ENCODE measurements around the gene GRIN1.

Gene GRIN1

GRCh38 chr9:137180491-137180890 lies 41.5 kb downstream of the GRIN1 start:
- DNase-seq = no peak

DNA sequence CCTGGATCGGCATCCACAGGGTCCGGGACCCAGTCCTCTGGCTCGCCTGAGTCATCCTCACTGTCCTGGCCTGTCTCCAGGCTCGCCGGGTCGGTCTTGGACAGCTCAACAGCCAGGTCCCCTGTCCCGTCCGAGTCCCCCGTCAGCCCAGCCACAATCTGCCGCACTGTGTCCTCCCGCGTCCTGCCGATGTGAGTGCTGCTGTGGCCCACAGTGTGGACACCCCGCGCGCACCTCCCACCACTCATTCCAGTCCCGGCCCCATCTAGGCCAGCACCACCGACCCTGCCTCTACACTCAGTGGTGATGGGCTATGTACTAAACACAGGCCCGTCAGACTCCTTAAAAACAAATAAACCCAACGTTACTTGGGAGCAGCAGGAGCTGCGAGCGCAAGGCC lies 42.7 kb downstream of the GRIN1 start:
- no peak for DNase-seq

- no peak for DNase-seq
Observed at GRCh38 chr9:137182836-137183235, 43.9 kb downstream of the GRIN1 start.

DNA sequence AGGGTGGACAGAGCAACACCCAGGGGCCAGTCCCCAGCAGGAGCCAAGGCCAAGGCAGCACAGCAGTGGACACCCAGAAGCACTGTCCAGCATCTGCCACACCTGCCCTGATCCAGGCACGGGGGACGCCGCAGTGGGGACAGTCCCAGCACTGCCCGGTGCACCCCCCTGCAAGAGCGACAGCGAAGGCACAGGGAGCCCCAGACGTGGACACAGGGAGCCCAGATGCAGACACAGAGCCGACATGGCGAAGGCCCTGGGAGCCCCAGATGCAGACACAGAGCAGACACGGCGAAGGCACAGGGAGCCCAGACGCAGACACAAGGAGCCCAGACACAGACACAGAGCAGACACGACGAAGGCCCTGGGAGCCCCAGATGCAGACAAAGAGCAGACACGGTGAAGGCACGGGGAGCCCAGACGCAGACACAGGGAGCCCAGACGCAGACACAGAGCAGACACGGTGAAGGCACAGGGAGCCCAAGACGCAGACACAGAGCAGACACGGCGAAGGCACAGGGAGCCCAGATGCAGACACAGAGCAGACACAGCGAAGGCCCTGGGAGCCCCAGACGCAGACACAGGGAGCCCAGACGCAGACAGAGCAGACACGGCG lies 45.1 kb downstream of the GRIN1 start:
- no peak for DNase-seq

DNA sequence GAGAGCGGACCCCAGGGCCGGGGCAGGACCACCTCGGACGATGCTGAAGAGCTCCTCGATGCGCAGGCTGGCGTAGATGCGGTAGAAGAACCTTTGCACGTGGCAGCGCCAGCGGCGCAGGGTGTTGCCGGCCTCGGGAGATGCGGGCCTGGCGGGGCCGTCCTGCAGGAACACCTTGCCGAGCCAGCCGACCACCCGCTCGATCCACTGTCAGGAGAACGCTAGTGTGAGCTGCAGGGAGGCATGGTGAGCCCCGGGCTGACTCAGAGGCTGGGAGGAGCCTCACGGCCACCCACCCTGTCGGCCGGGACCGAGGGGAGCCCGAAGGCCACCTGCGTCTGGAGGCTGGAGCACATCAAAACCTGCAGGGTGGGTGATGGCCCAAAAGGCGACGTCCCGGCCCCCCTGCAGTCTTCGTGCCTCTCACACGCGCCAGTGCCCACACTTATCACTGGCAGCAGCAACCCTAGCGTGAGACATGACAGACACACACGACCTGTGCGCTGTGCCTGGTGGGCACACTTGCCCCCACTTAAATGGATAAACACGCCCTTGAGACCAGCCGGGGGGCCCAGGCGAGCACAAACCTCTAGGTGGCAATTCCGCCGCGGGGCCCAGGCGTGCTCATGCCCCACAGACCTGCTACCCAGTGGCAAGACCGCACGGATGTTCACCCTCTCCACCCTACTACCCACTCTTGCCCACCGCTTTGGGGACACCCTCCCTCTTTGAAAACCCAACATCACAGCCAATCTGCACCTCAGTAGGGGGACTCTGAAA lies 46.1 kb downstream of the GRIN1 start:
- DNase-seq = no peak

DNA sequence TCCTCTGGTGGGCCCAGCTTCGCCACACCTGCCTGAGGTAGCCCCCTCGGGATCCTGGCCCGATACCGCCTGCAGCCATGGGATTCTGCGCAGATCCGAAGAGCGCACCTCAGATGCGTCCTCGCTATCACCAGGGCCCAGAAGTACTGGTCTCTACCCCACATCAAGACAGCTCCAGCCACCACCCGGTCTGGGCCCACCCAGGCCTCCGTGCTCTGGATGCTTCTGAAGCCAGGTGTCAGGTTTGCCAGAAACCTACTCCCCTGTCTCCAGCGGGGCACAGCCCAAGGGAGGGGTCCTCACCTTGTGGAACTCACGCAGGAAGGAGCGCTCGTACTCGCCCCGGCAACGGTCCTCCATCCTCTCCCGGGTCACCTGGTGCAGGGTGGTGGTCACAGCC lies 47.0 kb downstream of the GRIN1 start:
- DNase-seq = no peak

- DNase-seq = no peak
Observed at GRCh38 chr9:137186385-137186784, 47.4 kb downstream of the GRIN1 start.

DNA sequence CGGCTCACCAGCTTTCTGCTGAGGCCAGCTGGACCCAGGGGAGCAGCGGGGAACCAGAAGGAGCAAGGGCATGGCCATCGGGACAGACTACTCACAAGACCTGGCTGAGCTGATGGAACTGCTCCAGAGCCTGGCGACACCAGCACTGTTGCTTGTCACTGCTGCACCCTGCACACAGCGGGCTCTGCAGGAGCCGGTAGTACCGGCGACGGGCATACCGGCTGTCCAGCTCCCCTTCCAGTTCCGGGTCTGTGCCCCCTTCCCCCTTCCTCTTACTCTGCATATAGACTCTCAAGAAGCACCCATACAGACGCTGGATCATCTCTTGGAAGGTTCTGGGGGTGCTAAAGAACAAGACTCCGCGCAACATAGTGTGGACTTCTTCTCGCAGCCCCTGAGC lies 48.4 kb downstream of the GRIN1 start:
- DNase-seq = no peak

GRCh38 chr9:137188086-137188489 lies 49.1 kb downstream of the GRIN1 start:
- no peak for DNase-seq

GRCh38 chr9:137188490-137189296 lies 49.7 kb downstream of the GRIN1 start, which contains the start of the genes ANAPC2 and SSNA1:
Gene ANAPC2 (minus strand): TSS chr9:137188560. CDS start chr9:137188532, 28 bp downstream.
Gene SSNA1 (plus strand): TSS chr9:137188676. CDS start chr9:137188727, 51 bp downstream.
- no peak for DNase-seq

DNA sequence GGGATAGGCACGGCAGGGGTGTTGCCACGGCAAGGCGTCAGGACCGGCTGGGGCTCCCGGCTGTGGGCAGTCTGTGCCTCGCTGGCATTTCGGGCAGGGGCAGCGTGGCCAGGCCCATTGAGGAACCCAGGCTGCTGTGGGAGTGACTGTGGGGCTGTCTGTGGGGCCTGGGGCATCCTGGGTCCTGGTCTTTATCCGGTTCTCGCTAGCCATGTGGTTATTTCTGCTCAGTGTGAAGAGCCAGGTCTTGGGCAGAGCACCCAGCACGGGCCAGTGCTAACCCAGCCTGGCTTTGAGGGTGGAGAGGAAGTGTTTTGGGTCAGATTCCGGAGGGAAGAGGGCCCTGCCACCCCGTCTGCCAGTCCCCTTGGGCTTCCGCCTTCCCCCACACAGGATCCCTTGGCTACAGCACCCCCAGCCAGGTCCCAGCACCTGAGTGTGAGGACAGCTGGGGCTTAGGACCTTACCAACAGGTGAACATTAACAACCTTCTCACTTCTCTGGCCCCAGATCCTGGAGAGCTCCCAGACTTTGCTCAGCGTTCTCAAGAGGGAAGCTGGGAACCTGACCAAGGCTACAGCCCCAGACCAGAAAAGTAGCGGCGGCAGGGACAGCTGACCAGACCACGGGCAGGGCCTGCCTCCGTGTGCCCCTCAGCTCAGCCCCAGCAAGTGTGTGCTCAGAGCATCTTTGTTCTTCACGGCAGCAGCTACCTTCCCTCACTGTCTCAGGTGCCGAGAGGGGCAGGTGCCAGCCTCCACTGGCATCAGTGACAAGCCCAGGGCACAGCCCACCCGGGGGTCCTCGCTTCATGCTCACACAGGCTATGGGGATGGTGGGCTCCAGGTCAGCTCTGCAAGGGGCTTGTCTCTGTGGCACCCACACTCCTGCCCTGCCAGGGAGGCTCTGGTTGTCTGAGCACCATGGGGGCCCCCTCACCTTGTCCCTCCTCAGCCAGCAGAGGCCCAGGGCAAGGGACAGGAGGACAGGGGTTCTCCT lies 50.6 kb downstream of the GRIN1 start:
- no peak for DNase-seq

GRCh38 chr9:137190315-137190856 lies 51.4 kb downstream of the GRIN1 start:
- no peak for DNase-seq

DNA sequence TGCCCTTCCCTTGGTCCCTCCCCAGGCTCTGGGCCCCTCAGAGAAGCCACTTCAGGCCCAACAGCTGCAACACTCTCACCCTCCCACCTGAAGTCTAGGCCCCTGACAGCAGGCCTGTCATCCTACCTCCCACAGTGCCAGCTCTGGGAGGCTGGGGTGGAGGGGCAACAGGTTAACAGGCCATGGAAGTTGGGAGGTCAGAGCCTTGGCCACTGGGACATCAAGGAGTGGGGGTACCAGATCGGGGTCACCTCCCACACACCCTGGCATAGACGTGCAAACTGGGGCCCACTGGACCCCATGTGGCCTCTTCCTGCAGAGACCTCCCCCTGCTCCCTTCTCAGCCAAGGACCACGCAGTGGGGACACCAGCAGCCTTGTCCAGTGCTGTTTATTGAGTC lies 52.3 kb downstream of the GRIN1 start:
- DNase-seq = no peak

GRCh38 chr9:137191691-137192447 lies 52.9 kb downstream of the GRIN1 start:
- DNase-seq = no peak

- DNase-seq = no peak
Observed at GRCh38 chr9:137192448-137192780, 53.5 kb downstream of the GRIN1 start.

- no peak for DNase-seq
Observed at GRCh38 chr9:137192859-137193258, 53.9 kb downstream of the GRIN1 start.

GRCh38 chr9:137193771-137194170 lies 54.8 kb downstream of the GRIN1 start:
- DNase-seq = no peak

DNA sequence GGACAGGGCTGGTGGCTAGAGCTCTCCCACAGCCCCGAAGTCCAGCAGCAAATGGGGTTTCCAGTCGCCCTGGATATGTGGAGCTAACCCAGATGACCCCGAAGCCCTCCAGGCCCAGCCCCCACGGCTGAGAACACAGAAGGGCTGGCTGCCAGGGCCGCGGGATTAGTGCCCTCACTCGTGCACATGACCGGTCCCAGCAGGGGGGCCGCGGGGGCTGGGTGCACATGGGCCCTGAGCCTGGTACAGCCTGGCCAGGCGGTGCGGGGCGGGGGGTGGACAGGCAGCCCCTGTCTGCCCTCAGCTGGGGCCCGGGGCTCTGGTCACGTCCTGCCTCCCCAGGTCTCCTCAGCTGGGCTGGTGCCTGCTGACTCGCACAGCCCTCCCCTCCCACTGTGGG lies 55.4 kb downstream of the GRIN1 start:
- DNase-seq = no peak

DNA sequence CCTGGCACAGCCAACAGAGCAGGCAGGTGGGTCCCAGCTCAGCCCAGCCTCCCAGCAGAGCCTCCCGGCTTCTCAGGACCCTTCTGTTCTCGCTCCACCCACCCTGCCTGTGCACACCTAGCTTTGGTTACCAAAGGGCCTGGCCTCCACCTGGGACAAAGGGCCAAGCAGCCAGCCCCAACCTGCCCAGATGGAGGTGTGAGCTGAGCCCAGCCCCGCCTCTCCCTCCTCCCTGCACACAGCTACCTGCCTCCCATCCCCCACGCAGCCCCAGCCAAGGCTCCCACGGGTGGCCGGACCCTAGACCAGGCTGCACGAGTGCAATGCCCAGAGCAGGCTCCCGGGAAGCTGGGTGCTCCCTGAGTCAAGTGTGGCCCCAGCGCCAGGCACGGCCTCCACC lies 56.0 kb downstream of the GRIN1 start:
- no peak for DNase-seq

- DNase-seq = no peak
Observed at GRCh38 chr9:137195525-137196220, 56.7 kb downstream of the GRIN1 start.
